Astrocyte of the spinal cord (primary cell): ENCODE data around the gene HOXA3.
A peak's percentile ranks its signal among the peaks of the same experiment; 100 is the strongest.

ENCODE experiments used
- DNase-seq: peaks from one replicate; pipeline ENCODE4 v3.0.0; 2011; ENCODE audit warnings: low read depth, low spot score
- H3K4me3 ChIP-seq: 2 replicates; pipeline ENCODE4 v1.5.1; 2011; ENCODE audit warnings: low read depth, mild to moderate bottlenecking, low read length, moderate library complexity
- CTCF ChIP-seq: IDR thresholded peaks from 2 replicates; pipeline ENCODE4 v1.5.1; 2012; ENCODE audit warnings: low read depth, mild to moderate bottlenecking, low read length, inconsistent platforms
- in situ Hi-C: cut with HindIII; loops from 2 replicates; pipeline ENCODE4 v1.10.0; 2017; ENCODE audit warnings: low sequenced_read_pairs

Gene HOXA3

GRCh38 chr7:27143023-27143949 is 9.1 kb downstream of the HOXA3 start, which contains the start of gene HOXA5:
HOXA5 (minus strand) TSS chr7:27143681; CDS start chr7:27143607, 74 bp downstream.
- peak within 1 kb of the TSS; percentile 69 for H3K4me3 ChIP-seq
- peak; percentile 99 for DNase-seq
- in situ Hi-C loops: no loop called here
- peak; percentile 83 for TF ChIP-seq CTCF

- in situ Hi-C loops: no loop called here
- peak overlapping the region; percentile 65 for H3K4me3 ChIP-seq
- no peak for TF ChIP-seq CTCF
- DNase-seq: no peak
These were observed 9.8 kb downstream of the HOXA3 start for GRCh38 chr7:27142580-27143022.

GRCh38 chr7:27141923-27142579 is 10.3 kb downstream of the HOXA3 start:
- H3K4me3 ChIP-seq: peak overlapping the region; percentile 65
- TF ChIP-seq CTCF: peak; percentile 15
- in situ Hi-C loops: no loop called here

GRCh38 chr7:27141137-27141922 is 11.1 kb downstream of the HOXA3 start:
- peak overlapping the region; percentile 65 for H3K4me3 ChIP-seq
- in situ Hi-C loops: no loop called here
- no peak for TF ChIP-seq CTCF
- peak; percentile 59 for DNase-seq

More at GRCh38 chr7:27141923-27142579, 10.3 kb downstream of the HOXA3 start:
- no peak for DNase-seq

- H3K4me3 ChIP-seq: peak overlapping the region; percentile 65
- DNase-seq: peak; percentile 73
- in situ Hi-C loops: no loop called here
- TF ChIP-seq CTCF: no peak
These were observed 12.1 kb downstream of the HOXA3 start for GRCh38 chr7:27140126-27140857.
